KG1 (cell line): ENCODE measurements around the gene TRIM62.

Experiments
- DNase-seq: peaks from one replicate; lab custom pipeline; 2025; lab: John Stamatoyannopoulos, UW

TRIM62 gene

DNA sequence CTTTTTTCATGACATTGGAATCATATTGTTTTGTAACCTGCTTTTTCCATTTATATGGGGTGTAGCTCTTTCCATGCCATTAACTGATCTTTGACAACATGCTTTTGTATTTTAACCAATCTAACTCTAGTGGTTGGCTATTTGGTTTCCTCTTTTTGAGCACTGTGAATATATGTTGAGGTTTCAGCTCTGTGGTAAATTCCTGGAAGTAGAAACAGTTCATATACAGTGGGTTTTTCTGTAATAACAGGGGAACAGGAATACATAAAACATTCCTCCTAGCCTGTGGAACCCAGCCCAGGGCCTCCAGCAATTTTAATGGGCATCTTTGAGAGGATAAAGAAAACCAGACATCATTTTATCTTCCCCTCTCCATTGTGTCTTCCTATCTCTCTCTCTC is 83.5 kb downstream of the TRIM62 start:
- peak; percentile 42 for DNase-seq

DNA sequence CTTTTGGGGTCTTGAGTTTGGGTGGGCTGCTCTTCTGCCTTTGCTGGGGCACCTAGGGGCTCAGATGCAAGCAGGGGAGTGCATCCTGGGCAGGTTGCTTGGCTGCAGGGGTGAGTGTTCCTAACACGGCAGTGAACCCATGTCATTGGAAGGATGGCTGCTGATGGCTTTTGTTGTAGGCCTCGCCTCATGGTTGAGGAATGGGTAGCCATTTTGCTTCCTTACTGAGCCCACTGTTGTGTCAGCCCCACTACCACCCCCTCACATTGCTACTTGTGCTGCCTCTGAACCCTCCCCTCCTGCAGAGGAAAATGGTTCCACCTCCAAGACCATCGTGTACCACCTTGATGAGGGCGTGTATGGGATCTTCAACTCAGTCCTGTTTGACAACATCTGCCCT is 84.1 kb downstream of the TRIM62 start:
- DNase-seq: no peak

DNA sequence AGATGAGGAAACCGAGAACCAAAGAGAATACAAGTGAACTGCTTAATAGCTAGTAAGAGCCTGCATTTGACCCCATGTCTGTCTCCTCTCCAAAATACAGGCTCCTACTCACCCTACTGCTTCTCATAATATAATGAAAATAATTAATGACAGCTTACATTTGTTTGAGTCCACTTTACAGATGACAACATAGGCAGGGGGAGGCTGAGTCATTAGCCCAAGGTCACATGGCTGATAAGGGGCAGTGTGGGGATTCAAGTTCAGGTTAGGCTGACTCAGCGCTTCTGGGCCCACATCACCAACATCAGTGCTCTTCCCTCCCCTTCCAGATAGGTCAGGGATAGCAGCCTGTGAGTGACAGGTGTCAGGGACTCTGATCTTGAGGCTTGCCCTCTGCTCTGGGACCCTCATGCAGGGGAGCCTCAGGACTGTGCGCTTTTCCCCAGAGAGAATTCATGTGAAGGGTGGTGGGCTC is 84.7 kb downstream of the TRIM62 start:
- no peak for DNase-seq

DNA sequence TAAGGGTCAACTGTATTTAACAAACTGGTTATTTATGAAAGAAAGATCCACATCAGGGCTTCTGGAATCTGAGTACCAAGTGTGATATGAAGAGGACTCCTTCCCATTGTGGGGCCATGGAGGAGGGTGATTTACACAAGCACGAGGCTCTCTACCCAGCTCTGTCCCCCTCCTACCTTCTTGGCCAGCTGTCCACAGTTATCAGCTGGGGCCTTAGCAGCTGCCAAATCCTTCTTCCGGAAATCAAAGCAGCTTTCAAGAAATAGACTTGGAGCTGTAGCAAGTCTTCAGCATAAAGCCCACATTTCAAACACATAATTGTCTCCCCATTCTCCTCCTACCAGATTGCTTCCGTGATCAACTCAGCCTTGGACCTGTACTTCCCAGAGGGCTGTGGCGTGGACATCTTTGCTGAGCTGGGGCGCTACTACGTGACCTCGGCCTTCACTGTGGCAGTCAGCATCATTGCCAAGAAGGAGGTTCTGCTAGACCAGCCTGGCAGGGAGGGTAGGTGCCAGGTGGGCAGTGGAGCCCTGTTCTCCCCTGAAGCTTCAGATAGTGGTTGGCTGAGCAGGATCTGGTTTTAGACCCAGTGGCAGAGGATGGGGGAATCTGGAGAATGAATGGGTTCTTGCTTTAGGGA is 85.4 kb downstream of the TRIM62 start:
- no peak for DNase-seq
